NCI-H146 treated with DMSO at 0.1 percent for 48 hours (cell line): ENCODE results near the gene MYO18A.
"Not testable (repeated sequence)": the region's sequence is repeated elsewhere in the genome, so short reads cannot be mapped to it uniquely, and the experiment has no call there.

Experiments used
- DNase-seq: peaks from one replicate; lab custom pipeline; 2025; ENCODE audit not compliant: unreplicated experiment; lab: John Stamatoyannopoulos, UW

Gene MYO18A

GRCh38 chr17:29180034-29180787 is at the start of gene MYO18A:
Gene MYO18A (minus strand): TSS chr17:29180398. CDS start chr17:29166940, 13,458 bp downstream.
- peak; percentile 40 for DNase-seq

GRCh38 chr17:29225396-29225795 is 45.2 kb upstream of the MYO18A start:
- no peak for DNase-seq

- DNase-seq = not testable (repeated sequence)
These were observed 41.1 kb upstream of the MYO18A start for GRCh38 chr17:29221338-29221737.

GRCh38 chr17:29219378-29220047 is 39.3 kb upstream of the MYO18A start:
- peak; percentile 26 for DNase-seq

GRCh38 chr17:29216856-29217255 is 36.7 kb upstream of the MYO18A start:
- no peak for DNase-seq

GRCh38 chr17:29216181-29216580 is 36.0 kb upstream of the MYO18A start:
- DNase-seq = no peak

- no peak for DNase-seq
These were observed 35.5 kb upstream of the MYO18A start for GRCh38 chr17:29215717-29216116.

- no peak for DNase-seq
These were observed 35.0 kb upstream of the MYO18A start for GRCh38 chr17:29215174-29215573.

GRCh38 chr17:29214215-29215146 is 34.3 kb upstream of the MYO18A start:
- DNase-seq = no peak

- no peak for DNase-seq
These were observed 32.5 kb upstream of the MYO18A start for GRCh38 chr17:29212681-29213121.

- DNase-seq = no peak
These were observed 32.0 kb upstream of the MYO18A start for GRCh38 chr17:29212094-29212631.

GRCh38 chr17:29210879-29211278 is 30.7 kb upstream of the MYO18A start:
- DNase-seq = no peak

GRCh38 chr17:29209073-29209472 is 28.9 kb upstream of the MYO18A start:
- DNase-seq = no peak

GRCh38 chr17:29207975-29208374 is 27.8 kb upstream of the MYO18A start:
- DNase-seq = no peak

GRCh38 chr17:29205047-29205446 is 24.8 kb upstream of the MYO18A start:
- no peak for DNase-seq

GRCh38 chr17:29204068-29204804 is 24.0 kb upstream of the MYO18A start:
- not testable (repeated sequence) for DNase-seq

GRCh38 chr17:29197516-29198272 is 17.5 kb upstream of the MYO18A start:
- DNase-seq = no peak

- no peak for DNase-seq
These were observed 16.7 kb upstream of the MYO18A start for GRCh38 chr17:29196769-29197515.
